Stimulated activated CD8-positive, alpha-beta memory T cell treated with anti-CD3 and anti-CD28 coated beads, Interleukin-12 subunit alpha, Interleukin-12 subunit beta, amount 100 ng/mL, for 24 hours (primary cell): ENCODE data around the gene OXLD1.
"Not testable (repeated sequence)": the region's sequence is repeated elsewhere in the genome, so short reads cannot be mapped to it uniquely, and the experiment has no call there.

Source experiments
- DNase-seq: peaks from one replicate; pipeline ENCODE4 v3.0.0-alpha.2; 2020; ENCODE audit errors: extremely low read depth

Gene OXLD1

DNA sequence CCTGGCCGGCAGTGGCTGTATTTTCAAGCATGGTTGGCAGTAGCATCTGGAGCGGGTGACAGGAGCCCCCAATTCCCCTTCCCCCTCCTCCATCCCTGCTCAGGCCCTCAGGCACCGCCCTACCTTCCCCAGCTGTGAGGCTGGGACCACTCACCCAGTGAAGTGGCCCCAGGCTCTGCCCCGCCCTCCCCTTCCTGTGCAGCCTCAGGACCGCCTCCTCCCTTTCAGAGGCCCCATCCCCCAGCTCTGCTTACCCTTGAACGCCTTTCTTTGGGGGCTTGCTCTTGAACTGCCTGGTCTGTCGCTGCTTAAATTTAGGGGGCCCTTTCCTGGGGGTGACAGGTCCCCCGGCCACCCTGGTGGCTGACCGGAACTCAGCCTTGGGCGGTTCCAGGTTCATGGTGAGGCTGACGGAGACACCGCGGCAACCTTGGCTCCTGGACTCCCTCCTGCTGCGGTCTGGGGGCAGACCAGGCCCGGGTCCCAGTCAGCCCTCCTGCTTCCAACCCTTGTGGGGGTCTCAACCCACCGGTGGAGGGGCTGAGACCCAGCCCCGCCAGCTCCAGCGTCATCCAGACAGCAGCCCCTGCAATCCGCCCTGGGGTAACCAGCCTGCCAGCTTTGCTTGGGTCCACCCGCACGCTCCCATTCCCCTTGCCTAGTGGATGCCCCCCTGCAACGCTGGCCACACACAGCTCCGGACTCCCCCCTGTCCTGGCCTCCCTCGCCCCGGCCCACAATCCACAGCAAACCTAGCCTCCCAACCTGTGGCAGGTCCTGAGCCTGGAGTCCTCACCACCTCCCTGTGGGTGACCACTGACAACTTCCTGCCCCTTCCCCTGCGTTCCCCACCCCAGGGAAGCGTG is 13.3 kb downstream of the OXLD1 start:
- DNase-seq: no peak

DNA sequence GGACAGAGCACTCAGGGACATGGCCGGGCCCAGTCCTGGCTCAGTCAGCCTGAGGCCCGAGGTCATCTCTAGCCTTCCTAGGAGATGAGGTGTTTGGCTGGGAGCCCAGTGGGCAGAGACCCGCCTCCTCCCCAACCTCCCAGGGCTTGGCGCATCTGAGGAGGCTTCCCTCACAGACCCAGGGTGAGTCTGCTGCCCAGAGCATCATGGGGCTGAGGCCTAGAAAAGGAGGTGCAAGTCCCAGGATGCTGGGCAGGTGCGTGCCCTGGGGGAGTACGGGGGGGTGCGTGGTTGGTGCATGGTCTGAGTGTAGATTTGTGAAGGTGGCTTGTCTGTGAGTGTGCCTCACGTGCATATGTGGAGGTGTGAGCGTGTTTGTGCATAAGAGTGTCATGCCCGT is 14.7 kb downstream of the OXLD1 start:
- no peak for DNase-seq

DNA sequence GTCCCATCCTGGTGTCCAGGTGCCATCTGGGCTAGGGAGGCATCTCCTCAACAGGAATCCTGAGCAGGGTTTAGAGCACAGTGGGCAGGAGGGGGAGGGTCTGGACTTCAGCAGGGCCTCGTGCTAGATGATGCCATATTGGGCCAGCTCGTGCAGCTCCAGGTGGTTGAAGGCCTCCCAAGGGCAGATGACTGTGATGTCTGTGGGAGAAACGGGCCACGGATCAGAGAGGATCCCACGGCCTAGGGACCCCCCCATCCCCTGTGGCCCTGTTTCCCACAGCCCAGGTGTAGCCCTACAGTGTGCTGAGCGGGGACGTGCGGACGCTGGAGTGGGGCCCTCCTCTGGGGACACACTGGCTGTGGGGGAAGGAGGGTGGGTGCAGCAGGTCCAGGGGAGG is 15.5 kb downstream of the OXLD1 start:
- no peak for DNase-seq

DNA sequence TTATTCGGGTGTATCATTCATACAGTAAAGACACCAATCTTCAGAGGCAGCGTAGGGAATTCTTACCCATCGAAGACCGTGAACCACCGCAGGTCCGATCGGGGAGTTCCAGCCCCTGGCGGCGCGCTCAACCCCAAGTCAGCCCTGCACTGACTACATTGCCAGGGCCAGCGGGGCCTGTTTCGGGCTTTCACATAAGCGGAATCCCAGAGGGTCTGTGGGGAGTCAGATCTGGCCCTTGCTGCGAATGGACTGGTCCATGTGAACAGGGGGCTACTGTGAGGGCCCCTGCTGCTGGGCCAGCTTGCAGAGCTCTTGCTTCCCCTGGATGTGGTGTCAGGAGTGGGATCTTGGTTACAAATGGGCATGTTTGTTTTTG is 17.7 kb downstream of the OXLD1 start:
- DNase-seq: no peak

DNA sequence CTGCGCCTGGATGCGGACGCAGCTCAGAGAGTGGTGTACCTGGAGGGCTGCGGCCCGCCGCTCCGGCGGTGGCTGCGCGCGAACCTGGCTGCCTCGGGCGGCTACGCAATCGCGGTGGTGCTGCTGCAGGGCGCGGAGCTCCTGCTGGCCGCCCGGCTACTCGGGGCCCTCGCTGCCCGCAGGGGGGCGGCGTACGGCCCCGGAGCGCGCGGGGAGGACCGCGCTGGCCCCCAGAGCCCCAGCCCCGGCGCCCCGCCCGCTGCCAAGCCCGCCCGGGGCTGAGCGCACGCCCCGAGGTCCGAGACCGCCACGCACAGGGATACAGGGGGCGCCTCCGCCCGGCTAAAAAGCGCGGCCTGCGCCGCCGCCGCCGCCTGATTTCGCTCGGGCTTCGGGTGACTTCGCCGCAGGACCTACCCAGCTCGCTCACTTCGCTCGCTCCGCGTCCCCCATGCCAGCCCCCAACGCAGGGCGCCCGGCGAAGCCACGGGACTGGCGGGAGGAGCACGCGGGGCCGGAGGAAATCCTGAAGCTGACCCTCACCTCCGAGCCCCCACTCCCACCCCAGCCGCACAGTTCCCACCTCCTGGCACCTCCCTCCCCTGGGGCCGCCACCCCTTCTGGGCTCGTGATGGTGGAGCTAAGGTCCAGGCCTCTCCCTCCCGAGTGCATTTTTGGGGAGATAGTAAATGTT is 18.2 kb downstream of the OXLD1 start:
- no peak for DNase-seq

DNA sequence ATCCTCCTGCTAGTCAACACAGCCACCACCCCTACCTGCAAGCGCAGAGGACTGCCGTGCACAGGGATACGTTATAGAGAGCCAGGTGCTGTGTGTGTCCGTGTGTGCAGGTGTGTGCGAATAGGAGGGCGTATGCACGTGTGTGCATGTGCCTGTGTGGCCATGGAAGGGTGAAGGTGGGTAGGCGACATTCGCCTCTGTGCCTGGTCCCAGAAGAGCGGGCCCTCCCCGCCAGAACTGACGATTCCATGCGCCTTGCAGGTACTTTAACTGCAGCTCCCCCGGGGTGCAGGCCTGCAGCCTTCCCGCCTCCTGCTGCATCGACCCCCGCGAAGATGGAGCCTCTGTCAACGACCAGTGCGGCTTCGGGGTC is 18.8 kb downstream of the OXLD1 start:
- no peak for DNase-seq

DNA sequence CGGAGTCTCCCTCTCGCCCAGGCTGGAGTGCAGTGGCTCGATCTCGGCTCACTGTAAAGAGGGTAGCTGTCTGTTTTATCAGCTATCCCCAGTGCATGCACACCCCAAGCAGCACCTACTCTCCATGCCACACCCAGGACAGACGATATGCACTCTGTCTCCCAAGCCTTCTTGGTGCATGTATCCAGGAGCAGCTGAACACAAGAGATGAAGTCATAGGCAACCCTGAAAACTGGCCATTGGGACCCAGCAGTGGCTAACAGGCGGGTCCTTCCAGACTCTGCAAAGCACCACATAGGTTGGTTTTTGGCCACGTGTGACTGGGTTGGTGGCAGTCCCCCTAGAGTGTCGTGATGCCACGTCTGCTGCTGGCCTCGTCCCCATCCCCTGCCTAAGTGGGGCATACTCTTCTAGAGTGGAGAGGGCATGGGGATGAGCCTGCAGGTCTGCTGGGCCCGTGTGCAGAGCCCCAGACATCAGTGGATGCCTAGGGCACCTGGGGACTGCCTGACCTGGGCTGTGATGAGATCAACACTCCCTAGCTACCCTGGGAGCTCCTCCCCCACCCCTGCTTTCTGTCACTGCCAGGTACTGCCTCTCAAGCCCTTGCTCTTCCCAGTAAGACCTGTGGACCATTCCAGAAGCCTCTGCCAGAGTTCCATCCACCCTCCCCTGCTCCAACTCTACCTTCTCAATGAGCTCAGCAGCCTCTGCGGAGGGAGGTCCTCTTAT is 19.4 kb downstream of the OXLD1 start:
- DNase-seq: no peak

DNA sequence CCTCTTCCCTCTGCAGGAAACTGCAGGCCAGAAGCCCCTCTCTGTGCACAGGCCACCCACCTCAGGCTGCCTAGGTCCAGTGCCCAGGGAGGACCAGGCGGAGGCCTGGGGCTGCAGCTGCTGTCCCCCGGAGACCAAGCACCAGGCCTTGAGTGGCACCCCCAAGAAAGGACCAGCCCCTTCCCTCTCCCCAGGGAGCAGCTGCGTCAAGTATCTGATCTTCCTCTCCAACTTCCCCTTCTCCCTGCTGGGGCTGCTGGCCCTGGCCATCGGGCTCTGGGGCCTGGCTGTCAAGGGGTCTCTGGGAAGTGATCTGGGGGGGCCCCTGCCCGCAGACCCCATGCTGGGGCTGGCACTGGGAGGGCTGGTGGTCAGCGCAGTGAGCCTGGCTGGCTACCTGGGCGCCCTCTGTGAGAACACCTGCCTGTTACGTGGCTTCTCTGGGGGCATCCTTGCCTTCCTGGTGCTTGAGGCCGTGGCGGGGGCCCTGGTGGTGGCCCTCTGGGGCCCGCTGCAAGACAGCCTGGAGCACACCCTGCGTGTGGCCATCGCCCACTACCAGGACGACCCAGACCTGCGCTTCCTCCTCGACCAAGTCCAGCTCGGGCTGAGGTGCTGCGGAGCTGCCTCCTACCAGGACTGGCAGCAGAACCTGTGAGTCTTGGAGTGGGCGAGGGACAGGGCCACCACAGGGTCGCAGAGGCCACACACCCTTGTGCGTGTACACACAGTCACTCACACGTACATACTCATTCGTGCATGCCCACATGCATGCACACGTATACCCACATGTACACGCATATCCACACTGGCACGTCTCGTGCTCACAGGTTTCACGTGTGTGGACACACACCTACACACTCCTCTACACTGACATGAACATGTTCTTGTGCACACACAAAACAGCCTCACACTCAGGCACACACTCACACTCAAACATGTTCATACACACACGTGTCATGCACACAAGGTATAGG is 21.1 kb downstream of the OXLD1 start:
- no peak for DNase-seq

DNA sequence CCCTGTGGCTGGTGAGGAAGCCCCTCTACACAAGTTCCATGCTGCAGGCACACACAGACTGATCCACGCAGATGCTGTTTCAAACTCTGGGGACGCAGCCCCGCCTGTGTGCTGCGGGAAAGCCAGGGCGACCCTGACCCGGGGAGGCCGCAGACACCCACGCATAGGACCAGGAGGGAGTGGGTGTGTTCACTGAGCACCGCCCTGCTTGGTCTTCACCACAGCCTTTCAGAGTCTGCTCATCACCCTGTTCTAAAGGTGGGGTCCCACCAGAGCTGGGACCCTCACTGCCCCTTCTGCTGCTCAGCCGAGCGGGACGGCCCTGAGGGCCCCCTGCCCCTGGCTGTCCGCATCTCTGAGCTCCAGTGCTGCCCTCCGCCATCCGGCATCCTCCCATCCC is 21.9 kb downstream of the OXLD1 start:
- DNase-seq: no peak

DNA sequence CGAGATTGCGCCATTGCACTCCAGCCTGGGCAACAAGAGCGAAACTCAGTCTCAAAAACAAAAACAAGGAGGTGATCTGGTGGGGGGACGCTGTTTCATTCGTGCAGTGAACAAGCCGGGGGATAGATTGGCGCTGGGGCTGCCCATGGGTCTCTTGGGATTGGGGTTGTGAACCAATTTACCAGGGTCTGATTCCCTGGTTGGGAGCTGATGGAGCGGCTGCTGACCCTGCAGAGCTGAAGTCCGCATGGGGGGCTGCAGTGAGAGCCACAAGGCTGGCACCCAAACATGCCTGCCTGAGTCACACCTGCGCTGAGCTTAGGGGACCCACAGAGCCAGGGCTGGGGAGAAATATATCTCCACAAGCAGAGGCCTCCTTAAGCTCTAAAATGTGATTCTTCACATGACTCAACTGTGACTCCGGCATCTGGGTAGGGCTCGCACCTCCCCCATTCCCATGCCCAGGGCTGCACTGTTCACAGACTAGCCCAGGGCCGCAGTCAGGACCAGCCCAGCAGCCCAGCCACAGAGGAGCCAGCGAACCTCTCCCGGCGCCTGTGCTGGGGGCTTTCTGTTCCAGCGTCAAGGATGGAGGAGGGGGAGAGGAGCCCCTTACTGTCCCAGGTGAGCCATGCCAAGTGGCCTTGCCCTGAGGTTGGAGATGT is 24.4 kb downstream of the OXLD1 start:
- no peak for DNase-seq

DNA sequence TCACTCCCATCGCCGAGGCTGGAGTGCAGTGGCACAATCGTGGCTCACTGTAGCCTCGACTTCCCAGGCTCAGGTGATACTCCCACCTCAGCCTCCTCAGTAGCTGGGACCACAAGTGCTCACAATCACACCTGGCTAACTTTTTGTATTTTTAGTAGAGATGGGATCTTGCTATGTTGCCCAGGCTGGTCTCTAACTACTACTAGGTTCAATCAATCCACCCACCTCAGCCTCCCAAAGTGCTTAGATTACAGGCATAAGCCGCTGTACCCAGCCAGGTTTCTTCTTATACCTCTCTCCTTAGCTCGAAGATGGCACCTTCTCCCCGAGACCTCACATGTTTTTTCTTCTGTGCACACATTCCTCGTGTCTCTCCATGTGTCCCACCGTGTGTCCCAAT is 26.4 kb downstream of the OXLD1 start:
- no peak for DNase-seq

DNA sequence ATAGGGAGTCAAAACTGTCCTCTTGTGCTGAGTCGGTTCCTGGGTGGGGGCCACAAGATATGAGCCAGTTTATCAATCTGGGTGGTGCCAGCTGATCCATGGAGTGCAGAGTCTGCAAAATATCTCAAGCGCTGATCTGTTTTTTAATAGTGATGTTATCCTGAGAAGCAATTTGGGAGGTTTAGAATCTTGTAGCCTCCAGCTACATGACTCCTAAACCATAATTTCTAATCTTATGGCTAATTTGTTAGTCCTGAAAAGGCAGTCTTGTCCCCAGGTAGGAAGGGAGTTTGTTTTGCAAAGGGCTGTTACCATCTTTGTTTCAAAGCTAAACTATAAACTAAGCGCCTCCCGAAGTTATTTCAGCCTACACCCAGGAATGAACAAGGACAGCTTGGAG is 27.7 kb downstream of the OXLD1 start:
- no peak for DNase-seq

DNA sequence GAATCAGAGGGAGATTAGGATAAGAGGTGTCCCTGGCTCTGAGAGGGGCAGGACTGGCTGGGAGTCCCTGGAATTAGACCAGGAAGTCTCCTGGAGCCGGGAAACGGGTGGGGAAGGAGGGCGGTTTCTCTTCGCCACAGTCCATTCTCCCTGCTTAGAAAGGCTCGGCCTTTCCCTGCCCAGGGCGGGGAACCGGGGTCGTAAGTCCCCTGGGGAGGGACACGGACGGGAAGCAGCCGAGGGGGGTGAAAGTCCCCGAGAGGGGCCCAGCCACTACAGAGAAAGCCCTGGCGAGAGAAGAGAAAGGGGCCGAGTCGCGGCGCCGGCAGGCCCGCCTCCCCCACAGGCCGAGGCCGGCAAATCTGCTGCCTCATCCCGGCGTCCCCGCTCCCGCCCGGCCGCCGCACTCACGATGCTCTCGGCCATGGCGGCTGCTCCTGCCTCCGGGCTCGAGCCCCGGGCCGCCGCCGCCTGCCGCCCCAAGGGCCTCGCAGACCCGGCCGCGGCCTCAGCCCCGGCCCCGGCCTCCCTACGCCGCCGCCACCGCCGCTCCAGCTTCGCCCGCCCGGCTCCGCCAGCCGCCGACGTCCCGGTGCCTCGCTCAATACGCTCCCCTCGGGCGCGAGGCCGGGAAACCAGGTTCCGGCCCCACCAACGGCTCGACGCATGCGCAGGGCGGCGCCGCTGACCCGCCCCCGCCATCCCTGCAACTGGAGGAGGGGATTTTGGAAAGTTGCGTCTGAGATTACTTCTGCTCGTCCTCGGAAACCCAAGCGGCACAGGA is 29.7 kb downstream of the OXLD1 start, which contains the start of the genes NPLOC4 and TSPAN10:
Gene NPLOC4 (minus strand): TSS at position 608 of the 784 bp plus-strand sequence. CDS start 182 bp downstream, at position 426.
Gene TSPAN10 (plus strand): TSS at position 692 of the 784 bp plus-strand sequence. CDS start 5,217 bp downstream, outside the sequence.
- peak; percentile 59 for DNase-seq

DNA sequence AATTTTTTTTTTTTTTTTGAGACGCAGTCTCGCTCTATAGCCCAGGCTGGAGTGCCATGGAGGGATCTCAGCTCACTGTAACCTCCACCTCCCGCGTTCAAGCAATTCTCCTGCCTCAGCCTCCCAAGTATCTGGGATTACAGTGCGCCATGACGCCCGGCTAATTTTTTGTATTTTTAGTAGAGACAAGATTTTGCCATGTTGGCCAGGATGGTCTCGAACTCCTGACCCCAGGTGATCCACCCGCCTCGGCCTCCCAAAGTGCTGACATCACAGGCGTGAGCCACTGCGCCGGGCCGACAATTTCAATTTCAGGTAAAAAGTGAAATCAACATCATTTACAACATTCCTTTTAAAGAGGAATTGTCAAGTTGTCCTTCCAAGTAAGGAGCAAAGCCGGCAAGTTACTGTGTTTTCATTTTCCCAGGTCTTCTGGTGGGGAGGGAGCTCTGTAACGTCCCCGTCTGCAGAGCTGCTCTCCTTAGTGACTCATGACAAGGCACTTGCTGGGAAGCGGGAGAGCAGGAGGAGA is 30.4 kb downstream of the OXLD1 start:
- no peak for DNase-seq

DNA sequence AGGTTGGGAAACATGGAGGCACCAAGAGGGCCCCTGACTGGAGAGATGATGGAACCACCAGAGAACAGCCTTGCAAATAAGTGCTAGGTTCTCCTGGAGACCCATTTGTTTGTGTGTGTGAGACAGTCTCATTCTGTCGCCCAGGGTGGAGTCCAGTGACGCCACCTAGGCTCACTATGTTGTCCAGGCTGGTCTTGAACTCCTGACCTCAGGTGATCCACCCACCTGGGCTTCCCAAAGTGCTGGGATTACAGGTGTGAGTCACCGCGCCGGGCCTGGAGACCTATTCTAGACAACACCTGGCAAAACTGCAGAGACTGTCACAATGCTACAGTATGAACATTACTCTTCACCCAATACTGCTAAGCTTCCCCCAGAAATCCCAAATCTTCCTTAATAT is 31.0 kb downstream of the OXLD1 start:
- DNase-seq: no peak

DNA sequence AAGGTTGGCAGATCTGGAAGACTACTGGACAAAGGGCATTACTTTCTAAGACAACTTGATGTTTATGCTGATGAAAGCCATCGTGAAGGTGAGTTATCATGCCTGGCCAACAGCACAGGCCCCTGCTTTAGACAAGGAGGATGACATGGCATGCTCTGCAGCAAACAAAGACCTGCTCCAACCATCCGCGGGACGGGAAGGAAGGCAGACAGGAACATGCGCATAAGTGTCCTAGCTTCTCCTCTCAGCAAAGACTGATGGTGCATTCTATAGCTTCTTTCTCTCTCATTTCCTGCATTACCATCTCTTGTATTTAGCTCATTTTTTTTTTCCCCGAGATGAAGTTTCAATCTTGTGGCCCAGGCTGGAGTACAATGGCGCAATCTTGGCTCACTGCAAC is 34.9 kb downstream of the OXLD1 start:
- DNase-seq: no peak

DNA sequence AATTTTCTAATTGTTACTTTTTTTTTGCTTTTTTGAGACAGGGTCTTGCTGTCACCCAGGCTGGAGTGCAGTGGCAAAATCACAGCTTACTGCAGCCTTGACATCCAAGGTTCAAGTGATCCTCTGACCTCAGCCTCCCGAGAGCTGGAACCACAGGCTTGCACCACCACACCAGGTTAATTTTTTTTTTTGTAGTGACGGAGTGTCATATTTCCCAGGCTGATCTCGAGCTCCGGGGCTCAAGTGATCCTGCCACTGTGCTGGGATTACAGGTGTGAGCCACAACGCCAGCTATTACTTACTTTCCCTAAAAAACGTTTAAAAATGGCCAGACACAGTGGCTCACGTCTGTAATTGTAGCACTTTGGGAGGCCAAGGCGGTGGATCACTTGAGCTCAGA is 36.1 kb downstream of the OXLD1 start:
- no peak for DNase-seq

DNA sequence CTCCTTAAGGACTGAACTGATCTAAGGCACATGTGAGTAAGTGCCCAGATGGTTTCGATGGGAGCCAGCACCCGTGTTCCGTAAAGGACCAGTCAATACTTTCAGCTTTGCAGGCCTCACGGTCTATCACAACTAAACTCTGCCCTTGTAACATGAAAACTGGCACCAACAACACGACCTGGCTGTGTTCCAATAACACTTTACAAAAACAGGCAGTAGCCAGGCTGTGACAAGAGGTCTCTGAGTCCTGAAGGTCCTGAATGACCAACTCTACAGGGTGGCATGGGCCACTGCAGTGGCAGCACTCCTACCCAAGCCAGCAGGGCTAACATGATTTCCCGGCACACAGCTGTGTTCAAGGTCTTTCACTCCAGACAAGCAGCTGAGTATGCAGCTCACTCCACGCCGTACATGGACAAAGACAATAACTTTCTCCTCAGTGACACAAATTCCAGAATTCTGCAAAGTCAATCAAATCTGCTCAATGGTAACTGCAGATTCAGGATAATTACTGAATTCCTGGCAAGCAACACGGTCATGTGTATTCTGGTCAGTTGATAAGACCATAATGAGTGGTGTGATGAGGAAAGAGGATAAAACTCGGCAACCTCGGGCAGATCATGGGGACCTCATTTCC is 44.8 kb downstream of the OXLD1 start:
- no peak for DNase-seq

DNA sequence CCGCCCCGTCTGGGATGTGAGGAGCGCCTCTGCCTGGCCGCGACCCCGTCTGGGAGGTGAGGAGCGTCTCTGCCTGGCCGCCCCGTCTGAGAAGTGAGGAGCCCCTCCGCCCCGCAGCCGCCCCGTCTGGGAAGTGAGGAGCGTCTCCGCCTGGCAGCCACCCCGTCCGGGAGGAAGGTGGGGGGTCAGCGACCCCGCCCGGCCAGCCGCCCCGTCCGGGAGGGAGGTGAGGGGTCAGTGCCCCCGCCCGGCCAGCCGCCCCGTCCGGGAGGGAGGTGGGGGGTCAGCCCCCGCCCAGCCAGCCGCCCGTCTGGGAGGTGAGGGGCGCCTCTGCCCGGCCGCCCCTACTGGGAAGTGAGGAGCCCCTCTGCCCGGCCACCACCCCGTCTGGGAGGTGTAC is 48.1 kb downstream of the OXLD1 start:
- not testable (repeated sequence) for DNase-seq
